ENCODE measurements around the gene NFIB.
A peak's percentile ranks its signal among the peaks of the same experiment; 100 is the strongest.

Gene NFIB

DNA sequence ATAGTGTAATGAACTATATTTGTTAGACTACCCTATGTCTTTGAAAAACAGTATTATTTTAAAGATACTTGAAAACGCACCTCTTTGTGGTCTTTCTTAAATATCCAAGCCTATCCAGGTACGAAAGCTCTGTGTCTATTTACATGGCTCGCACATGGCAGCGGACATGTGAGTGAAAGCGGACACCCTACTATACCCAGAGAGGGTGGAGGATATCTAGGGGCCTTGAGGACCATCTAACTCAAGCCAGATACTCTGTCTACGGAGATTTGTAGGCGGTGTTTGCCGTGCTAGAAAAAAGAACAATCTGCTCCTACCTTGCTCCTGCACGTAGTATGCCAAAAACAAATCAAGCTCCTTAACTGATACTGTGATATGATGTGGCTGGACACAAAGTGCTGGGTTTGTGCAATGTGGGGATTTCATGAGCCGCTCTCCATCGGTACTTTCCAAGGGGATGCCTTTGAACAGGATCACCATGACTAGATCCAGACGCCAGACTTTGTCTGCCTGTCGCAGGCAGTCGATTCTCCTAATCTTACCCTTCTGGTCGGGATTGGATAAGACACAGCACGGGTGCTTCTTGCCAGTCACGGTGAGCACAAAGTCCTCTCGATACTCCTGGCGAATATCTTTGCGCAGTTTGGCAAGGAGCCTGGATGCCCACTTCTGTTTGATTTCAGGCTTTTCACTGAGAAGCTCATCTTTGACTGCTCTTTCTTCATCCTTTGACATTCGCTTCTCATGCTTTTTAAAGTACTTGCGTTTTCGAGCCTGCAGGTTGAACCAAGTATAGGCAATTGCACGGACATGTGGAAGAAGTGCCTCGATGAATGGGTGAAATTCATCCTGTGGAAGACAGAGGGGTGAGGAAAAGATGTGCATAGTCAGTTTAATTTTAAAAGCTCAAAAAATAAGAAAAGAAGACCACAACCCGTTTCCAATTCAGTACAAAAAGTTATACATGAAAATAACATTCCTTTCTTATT, 7.0 kb downstream of the NFIB start:
- no peak for DNase-seq (ENCODE audit: low spot score)

DNA sequence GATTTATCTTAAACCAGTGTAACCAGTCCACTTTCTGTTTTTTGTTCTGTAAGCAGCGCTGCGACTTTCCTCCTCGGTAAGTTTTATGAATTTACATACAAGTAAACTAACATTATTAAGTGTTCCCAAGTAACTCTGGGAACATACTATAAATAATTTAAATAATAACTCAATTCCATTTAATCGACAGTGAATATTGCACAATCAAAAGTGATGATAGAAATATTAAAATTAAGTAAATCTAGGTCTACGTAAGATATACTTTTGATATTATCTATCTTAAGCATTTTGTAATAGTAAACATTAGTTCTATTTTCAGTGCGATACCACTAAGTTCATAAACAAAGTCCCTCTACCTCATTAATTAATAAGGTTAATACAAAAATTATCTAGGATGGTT, 7.8 kb downstream of the NFIB start:
- DNase-seq (ENCODE audit: low spot score), result no peak

- peak; percentile 77 for DNase-seq (ENCODE audit: low spot score)
Measured at GRCh38 chr9:14304259-14304658, 9.7 kb downstream of the NFIB start.

DNA sequence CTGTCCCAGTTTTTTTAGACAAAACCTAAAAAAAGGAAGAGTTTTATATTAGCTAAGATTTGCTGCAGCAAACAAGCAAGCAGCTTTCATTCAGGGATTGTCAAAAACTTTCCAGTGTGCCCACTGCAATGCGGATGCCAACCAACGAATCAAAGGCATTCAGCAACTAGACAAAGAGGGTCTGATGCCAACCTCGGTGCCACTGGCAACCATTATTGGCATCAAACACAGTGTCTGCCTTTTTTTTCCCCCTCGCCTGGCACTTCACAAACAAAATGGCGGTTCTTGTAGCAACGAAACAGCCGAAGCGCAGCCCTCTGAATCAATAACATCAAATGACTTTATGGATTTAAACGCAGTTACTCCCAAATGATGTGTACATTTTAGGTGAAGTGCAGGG, 10.4 kb downstream of the NFIB start:
- DNase-seq (ENCODE audit: low spot score), result peak; percentile 96

GRCh38 chr9:14303100-14303499, 10.8 kb downstream of the NFIB start:
- DNase-seq (ENCODE audit: low spot score), result no peak

- no peak for DNase-seq (ENCODE audit: low spot score)
Measured at GRCh38 chr9:14302405-14302804, 11.5 kb downstream of the NFIB start.

GRCh38 chr9:14301583-14302021, 12.3 kb downstream of the NFIB start:
- DNase-seq (ENCODE audit: low spot score), result no peak

- DNase-seq (ENCODE audit: low spot score), result no peak
Measured at GRCh38 chr9:14301006-14301405, 12.9 kb downstream of the NFIB start.

DNA sequence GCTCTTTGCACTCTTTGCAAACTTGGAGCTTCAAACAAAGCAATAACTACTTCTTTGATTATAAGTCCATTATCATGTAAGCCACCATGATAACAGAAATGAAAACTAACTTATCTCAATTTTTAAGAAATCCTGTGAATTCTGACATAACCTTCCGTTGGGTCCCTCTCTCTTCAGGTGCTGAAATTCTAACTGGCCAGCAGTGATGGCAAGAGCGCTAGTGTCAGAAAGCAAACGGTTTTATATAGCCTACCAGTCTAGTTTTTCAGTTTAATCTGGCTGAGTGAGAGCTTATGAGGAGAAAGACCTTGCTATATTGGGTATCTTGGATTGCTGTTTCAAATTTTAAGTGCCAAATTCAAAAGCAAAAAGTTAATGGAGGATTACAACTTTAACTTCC, 13.4 kb downstream of the NFIB start:
- DNase-seq (ENCODE audit: low spot score), result no peak

DNA sequence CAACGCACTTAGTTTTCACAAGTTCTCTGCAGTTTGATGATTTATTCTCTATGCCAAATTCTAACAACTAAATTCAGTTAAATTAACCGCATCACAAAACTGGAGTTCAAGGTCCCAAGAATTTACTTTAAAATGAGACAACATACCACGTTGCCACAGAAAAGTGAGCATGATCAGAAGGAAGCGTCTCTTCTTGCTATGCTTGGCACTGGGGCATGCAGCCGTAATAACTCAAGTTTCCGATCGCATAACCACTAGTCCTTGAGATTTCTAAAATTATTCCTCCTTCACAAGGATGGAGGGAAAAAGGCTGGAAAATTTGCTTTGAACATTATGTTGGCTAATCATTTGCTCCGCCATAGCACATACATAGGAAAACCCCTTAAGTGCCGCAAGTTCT, 13.9 kb downstream of the NFIB start:
- no peak for DNase-seq (ENCODE audit: low spot score)

DNA sequence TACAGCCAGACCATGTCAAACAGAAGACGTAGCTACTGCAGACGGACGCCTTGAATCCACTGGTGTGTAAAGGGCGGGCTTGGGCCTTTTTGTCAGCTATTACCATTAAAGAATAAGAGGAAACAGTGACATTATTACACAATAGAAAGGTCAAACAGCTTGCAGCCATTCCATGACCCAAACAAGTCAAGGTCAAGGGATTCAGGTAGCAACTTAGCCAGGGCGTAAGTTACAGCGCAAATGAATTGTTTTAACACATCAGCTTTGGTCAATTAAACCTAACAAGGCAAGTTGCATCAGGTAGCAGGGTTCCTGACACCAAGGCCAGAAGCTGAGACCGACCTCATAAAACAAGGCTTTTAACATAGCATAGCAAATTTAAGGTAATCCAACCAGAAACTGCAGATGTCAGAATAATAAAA, 15.3 kb downstream of the NFIB start:
- DNase-seq (ENCODE audit: low spot score), result no peak

DNA sequence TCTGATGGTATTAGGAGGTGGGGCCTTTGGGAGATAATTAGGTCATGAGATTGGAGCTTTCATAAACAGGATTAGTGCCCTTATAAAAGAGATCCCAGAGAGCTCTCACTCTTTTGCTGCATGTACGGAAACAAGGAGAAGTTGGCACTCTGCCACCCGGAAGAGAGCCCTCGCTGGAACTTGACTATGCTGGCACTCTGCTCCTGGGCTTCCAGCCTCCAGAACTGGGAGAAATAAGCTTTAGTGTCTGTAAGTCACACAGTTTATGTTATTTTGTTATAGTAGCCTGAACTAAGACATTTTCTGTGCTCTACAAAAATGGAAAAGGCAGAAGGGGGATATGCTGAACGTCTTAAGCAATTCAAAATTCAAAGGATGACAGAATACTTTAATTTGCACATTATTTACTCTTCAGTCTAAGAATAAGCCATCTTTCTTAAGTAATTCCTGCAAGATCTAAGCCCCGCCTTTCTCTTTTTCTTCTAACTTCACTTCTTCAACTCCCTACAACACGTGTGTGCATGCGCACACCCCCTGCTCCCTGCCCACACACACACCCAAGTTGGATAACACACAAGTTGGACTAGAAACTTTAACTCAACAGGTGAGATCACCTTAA, 17.3 kb downstream of the NFIB start:
- DNase-seq (ENCODE audit: low spot score), result no peak

DNA sequence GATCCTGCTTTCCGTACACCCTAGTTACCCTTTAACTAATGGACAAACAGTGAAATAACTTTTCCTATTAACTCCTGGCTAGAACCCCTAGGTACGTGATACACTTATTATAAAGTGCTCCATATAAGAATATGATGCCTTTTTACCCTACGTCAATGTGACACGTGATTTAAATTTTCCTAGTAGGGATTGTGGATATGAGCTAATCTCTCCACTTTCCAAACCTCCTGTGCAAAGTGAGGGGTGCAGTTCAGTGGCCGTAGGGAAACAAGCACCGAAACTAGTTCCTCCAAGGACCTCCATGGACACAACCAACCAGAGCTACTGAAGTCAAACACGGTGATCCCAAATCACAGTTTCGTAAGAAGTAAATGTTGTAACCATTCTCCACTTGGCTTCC, 19.3 kb downstream of the NFIB start:
- DNase-seq (ENCODE audit: low spot score), result no peak

DNA sequence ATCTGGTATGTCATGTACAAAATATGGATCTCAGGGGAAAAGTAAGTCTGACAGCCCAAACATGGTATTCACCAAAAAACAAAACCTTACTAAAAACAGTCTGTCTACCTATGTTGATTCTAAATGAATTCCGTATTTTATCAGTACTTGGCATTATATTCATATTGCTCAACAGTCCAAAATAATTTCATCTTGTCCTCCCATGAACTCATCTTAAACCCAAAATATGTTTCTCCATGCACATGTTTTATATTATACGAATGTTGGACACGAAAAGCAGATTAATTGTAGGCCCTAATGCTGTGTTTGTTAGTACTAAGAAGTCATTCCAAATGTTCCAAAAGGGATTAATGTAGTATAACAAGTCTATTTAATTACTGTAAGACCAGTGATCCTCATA, 20.1 kb downstream of the NFIB start:
- DNase-seq (ENCODE audit: low spot score), result no peak

- no peak for DNase-seq (ENCODE audit: low spot score)
Measured at GRCh38 chr9:14292181-14292739, 21.7 kb downstream of the NFIB start.

DNA sequence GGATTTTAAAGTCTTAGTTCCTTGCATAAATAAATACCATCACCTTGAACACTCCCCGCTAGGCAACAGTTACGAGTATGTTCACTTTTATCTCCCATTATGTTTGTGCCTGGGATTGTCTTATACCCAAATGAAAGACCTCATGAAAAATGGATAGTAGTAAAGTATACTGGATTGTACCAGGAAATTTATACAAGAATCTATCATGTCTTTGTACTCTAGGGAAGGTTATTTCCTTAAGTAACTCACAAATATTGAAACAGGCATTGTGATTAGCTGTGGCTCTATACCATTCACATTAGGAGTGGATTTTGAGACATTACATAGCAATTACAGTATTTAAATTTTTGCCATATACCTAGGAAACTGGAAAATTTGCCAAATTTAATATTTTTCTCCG, 24.0 kb downstream of the NFIB start:
- DNase-seq (ENCODE audit: low spot score), result no peak

- DNase-seq (ENCODE audit: low spot score), result no peak
Measured at GRCh38 chr9:14288433-14288832, 25.5 kb downstream of the NFIB start.

DNA sequence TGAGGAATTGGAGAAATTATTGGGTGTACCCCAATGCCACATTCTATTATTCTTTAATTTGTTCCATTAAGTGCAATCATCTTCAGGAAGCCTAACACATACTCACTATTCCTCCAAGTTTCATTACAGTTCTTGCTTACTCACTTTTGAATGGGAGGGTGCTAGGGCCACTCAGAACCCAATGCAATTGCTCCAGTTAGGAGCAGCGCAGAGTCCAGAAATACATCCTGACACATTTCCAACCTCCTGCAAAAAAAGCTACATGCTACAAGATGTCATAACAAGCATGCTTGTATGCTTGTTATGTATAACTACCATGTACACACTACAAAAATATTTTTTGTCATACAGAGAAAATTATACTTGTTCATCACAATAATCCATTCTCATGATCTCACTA, 27.8 kb downstream of the NFIB start:
- no peak for DNase-seq (ENCODE audit: low spot score)

GRCh38 chr9:14283276-14283675, 30.7 kb downstream of the NFIB start:
- no peak for DNase-seq (ENCODE audit: low spot score)

- DNase-seq (ENCODE audit: low spot score), result no peak
Measured at GRCh38 chr9:14281876-14282275, 32.1 kb downstream of the NFIB start.

GRCh38 chr9:14281136-14281795, 32.7 kb downstream of the NFIB start:
- no peak for DNase-seq (ENCODE audit: low spot score)

DNA sequence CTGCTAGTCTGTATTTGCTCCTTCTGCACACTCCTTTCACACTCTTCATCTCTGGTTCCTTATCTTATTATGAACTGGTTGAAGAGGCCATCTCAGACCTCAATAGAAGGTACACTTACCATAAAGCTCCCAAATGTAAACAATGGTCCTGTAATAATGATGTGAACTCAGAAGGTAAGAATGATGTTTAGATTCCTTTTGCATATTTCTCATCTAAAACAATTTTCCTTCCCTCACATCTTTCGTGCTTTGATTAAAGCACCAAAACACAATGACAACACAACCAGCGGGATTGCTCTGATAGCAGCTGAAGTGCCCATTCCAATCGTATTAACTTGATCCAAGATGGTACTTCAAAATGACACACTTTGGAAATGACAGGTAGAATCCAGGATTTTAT, 34.3 kb downstream of the NFIB start:
- DNase-seq (ENCODE audit: low spot score), result no peak

Measured in Ammon's horn (tissue), 1 donor.